Loucy (cell line): ENCODE measurements around the gene DNAJC5G.

Source experiments
- H2AFZ ChIP-seq: fragments of 200-600 bp; sonication (generic); 2 replicates; pipeline ENCODE4 v1.6.0; 2016; ENCODE audit warnings: antibody characterized with exemption, mild to moderate bottlenecking, low read length, moderate library complexity
- H3F3A ChIP-seq: fragments of 200-600 bp; 2 replicates; pipeline ENCODE4 v1.6.0; 2016; ENCODE audit warnings: antibody characterized with exemption, low read depth, mild to moderate bottlenecking
- H3K27me3 ChIP-seq: fragments of 200-600 bp; sonication (generic); 2 replicates; pipeline ENCODE4 v1.6.1; 2014; ENCODE audit warnings: low read length, mild to moderate bottlenecking; ENCODE audit not compliant: insufficient read depth, poor library complexity, severe bottlenecking
- H3K36me3 ChIP-seq: fragments of 200-600 bp; sonication (generic); 2 replicates; pipeline ENCODE4 v1.6.1; 2016; ENCODE audit warnings: low read length; ENCODE audit not compliant: insufficient read depth
- H3K4me1 ChIP-seq: fragments of 200-600 bp; sonication (generic); 2 replicates; pipeline ENCODE4 v1.5.1; 2014; ENCODE audit warnings: low read length, mild to moderate bottlenecking; ENCODE audit not compliant: insufficient read depth, poor library complexity, severe bottlenecking
- H3K4me2 ChIP-seq: fragments of 200-600 bp; sonication (generic); 2 replicates; pipeline ENCODE4 v1.6.0; 2014; ENCODE audit warnings: antibody characterized with exemption, low read length, low read depth, mild to moderate bottlenecking; ENCODE audit not compliant: poor library complexity, severe bottlenecking
- H3K4me3 ChIP-seq: fragments of 200-600 bp; sonication (generic); 2 replicates; pipeline ENCODE4 v1.5.1; 2014; ENCODE audit warnings: low read length, mild to moderate bottlenecking, mixed read lengths; ENCODE audit not compliant: poor library complexity, severe bottlenecking
- H3K79me2 ChIP-seq: fragments of 200-600 bp; sonication (generic); 2 replicates; pipeline ENCODE4 v1.6.1; 2014; ENCODE audit warnings: low read length; ENCODE audit not compliant: insufficient read depth
- H3K9ac ChIP-seq: fragments of 200-600 bp; sonication (generic); 2 replicates; pipeline ENCODE4 v1.6.0; 2014; ENCODE audit warnings: mild to moderate bottlenecking, low read depth, low read length, moderate library complexity; ENCODE audit not compliant: poor library complexity, severe bottlenecking
- H3K9me2 ChIP-seq: fragments of 200-600 bp; sonication (generic); replicated peaks from 2 replicates; pipeline ENCODE4 v1.6.1; 2016; ENCODE audit warnings: low read depth, low read length, mixed read lengths
- H3K9me3 ChIP-seq: fragments of 200-600 bp; sonication (generic); 2 replicates; pipeline ENCODE4 v1.6.1; 2014; ENCODE audit warnings: mild to moderate bottlenecking, antibody characterized with exemption, low read length, low read depth; ENCODE audit not compliant: insufficient read depth
- H4K20me1 ChIP-seq: fragments of 200-600 bp; sonication (generic); 2 replicates; pipeline ENCODE4 v1.6.0; 2014; ENCODE audit warnings: antibody characterized with exemption, low read length, mild to moderate bottlenecking; ENCODE audit not compliant: insufficient read depth, poor library complexity, severe bottlenecking
- EZH2phosphoT487 ChIP-seq: fragments of 200-600 bp; IDR thresholded peaks from 2 replicates; pipeline ENCODE4 v1.6.1; 2018; ENCODE audit warnings: antibody characterized with exemption, mild to moderate bottlenecking, moderate library complexity, borderline replicate concordance
- TF ChIP-seq, protein P1 (sequence below): fragments of 200-600 bp; sonication (generic); conservative IDR thresholded peaks from 2 replicates; pipeline ENCODE4 v1.5.1; 2014; ENCODE audit warnings: mild to moderate bottlenecking, antibody characterized with exemption, low read length

The DNAJC5G gene

DNA sequence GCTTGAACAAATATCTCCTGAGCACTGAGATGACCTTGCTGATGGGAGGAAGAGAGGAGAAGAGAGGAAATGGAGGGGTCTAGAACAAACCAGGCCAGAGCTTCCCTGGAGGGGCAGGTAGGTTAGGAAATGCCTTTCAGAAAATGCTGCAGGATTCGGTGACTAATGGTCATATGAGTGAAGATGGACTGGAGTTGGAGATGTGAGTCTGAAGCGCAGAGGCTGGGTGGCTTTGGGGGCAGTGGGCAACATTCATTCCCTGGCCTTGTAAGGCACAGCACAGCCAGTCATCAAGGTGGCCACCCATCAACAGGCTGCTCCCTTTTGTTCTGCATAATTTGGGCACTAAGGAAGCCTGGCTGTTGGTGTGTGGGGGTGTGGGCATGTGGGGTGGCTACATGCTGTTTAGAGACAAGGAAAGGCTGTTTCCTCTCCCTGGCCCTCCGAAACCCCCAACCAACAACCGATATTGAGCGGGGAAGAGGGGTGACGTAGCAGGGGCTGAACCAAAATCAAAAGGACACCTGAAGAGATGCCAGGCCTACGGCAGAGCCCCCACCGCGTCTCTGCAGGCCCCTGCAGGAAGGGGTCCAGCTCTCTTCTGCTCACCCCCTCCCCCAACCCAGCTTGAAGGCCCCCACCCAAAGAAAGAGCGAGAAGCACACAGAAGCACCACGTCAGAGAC lies 13.8 kb upstream of the DNAJC5G start:
- Histone ChIP-seq H3K79me2 (no peaks in the 10 kb centered on the region), H3K27me3 (no peaks in the 10 kb centered on the region), H3K9ac (no peak overlapping the region), H3K9me2 (no peaks in the 10 kb centered on the region), H3K4me2 (no peak overlapping the region), H3K4me3 (no peak overlapping the region), H2AFZ (no peak overlapping the region), H3K36me3 (no peaks in the 10 kb centered on the region), H3F3A (no peaks in the 10 kb centered on the region), H3K9me3 (no peaks in the 10 kb centered on the region), H3K4me1 (no peaks in the 10 kb centered on the region), H4K20me1 (no peaks in the 10 kb centered on the region)
- TF ChIP-seq, protein P1, sequence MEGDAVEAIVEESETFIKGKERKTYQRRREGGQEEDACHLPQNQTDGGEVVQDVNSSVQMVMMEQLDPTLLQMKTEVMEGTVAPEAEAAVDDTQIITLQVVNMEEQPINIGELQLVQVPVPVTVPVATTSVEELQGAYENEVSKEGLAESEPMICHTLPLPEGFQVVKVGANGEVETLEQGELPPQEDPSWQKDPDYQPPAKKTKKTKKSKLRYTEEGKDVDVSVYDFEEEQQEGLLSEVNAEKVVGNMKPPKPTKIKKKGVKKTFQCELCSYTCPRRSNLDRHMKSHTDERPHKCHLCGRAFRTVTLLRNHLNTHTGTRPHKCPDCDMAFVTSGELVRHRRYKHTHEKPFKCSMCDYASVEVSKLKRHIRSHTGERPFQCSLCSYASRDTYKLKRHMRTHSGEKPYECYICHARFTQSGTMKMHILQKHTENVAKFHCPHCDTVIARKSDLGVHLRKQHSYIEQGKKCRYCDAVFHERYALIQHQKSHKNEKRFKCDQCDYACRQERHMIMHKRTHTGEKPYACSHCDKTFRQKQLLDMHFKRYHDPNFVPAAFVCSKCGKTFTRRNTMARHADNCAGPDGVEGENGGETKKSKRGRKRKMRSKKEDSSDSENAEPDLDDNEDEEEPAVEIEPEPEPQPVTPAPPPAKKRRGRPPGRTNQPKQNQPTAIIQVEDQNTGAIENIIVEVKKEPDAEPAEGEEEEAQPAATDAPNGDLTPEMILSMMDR: no peak
- no peak for TF ChIP-seq EZH2phosphoT487

DNA sequence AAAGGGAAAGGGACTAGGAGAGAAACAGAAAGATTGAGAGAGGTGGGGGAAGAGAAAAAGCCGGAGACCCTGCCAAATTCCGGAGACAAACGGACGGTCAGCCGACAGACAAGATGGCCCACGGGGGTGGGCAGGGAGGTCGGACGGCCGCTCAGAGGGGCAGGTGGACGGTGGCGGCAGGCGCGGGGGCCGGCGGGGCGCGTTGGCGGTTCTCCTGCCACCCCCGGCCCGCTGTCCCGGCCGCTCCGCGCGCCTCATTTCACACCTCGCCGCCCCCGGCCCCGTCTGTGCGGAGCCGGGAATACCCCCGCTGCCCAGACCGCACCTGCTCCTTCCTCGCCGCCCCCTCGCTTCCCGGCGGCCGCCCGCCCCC lies 13.3 kb upstream of the DNAJC5G start:
- H3K79me2 ChIP-seq: no peaks in the 10 kb centered on the region
- no peak overlapping the region for H3K4me2 ChIP-seq
- H3K9me2 ChIP-seq: no peaks in the 10 kb centered on the region
- H3F3A ChIP-seq: no peaks in the 10 kb centered on the region
- H3K4me3 ChIP-seq: no peak overlapping the region
- H3K36me3 ChIP-seq: no peaks in the 10 kb centered on the region
- H3K9ac ChIP-seq: no peak overlapping the region
- no peaks in the 10 kb centered on the region for H3K27me3 ChIP-seq
- no peaks in the 10 kb centered on the region for H3K4me1 ChIP-seq
- H4K20me1 ChIP-seq: no peaks in the 10 kb centered on the region
- H2AFZ ChIP-seq: no peak overlapping the region
- TF ChIP-seq, protein P1: no peak
- TF ChIP-seq EZH2phosphoT487: no peak
- no peaks in the 10 kb centered on the region for H3K9me3 ChIP-seq

DNA sequence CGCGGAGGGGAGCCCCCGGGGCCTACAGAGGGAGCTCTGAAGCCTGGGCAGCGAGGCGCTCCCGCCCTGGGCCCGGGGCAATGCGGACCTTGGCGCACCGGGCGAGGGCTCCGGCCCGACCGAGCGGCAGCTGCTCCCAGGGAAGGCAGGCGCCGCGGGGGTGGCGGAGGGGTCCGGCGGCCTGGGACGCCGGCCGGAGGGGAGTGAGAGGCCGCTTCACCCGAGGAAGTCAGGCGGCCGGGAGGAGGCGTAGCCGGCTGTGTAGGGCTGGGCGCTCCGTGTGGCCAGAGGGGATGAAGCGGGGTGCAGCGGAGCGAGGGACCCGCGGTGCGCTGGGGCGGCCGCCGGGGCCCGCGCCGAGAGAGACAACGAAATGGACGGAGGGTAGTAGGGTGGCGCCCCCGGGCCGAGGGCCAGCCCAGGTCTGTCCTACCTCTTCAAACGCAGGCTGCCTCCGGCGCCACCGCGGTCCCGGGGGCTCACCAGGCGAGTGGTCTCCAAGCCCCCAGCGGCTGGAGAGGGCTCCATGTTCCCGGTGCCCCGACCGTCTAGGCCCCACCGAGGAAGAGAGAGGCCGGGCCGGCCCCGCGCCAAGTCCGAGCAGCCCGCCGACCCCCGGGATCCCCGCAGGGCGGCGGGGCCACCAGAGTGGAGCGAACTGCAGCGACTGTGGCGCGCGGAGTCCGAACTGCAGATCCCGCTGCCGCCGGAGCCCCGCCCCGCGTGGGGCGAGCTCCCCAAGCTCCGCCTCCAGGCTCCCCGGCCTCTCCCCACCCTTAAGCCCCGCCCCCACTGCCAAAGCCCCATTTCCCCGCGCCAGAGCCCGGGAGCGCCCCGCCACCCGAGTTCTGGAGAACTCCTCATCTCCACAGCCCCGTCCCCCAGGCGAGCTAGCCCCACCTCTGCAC lies 12.6 kb upstream of the DNAJC5G start, which contains the start of gene SLC30A3:
TSS of gene SLC30A3 (minus strand) at position 669 of the 908 bp plus-strand sequence. CDS start at position 528, 141 bp downstream.
- Histone ChIP-seq H3K36me3 (no peaks in the 10 kb centered on the region), H3K9me3 (no peaks in the 10 kb centered on the region), H3K9ac (no peak within 1 kb of the TSS), H4K20me1 (no peaks in the 10 kb centered on the region), H3F3A (no peaks in the 10 kb centered on the region), H3K4me3 (no peak within 1 kb of the TSS), H3K9me2 (no peaks in the 10 kb centered on the region), H3K4me2 (no peak within 1 kb of the TSS), H3K27me3 (no peaks in the 10 kb centered on the region), H3K79me2 (no peaks in the 10 kb centered on the region), H3K4me1 (no peaks in the 10 kb centered on the region), H2AFZ (no peak within 1 kb of the TSS)
- TF ChIP-seq, protein P1: no peak
- no peak for TF ChIP-seq EZH2phosphoT487
